ENCODE data around the gene DYNLRB1.
"Not testable (repeated sequence)": the region's sequence is repeated elsewhere in the genome, so short reads cannot be mapped to it uniquely, and the experiment has no call there.

Gene DYNLRB1

DNA sequence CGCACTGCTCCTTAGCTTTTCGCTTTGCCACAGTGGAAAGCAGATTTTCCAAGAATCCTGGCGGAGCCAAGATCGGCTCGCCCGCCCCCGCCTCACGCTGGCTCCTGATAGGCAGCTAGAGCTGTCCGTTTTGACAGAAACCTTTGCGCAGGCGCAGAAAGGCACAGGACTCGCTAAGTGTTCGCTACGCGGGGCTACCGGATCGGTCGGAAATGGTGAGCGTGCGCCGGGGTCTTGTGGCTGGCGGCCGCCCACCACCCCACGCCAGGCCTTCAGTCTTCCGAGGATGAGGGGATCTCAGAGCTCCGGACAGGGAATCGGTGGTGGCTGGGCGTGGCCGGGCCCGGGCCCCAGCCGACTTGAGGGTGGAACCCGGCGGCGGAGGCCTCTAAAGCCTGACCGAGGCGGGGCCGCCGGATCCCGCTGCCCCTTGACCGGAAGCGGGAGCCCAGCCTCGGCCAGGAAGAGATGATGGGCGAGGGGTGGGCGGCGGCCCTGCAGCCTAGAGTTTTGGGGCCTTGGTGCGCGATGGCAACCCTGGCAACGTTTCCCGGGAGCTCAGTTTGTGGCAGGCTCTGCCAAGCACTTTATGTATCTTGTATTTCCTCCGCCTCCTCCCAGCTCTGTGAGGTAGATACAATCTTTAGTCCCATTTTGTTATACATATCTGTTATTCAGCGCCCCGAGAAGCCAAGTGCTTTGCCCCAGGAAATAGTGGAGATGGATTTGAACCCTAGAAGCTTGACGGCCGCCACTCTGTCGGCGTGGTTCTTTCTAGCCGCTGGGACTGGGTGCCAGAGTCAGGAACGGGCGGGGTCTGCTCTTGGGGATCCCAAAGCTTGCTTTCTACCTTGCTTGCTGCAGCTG lies at the start of gene DYNLRB1:
Gene DYNLRB1, plus strand, starts transcription at position 176 of the 867 bp plus-strand sequence. Its CDS starts 37 bp downstream, at position 213.
- in situ Hi-C loops (cut with HindIII; ENCODE audit: low sequenced_read_pairs), result no loop called here
- TF ChIP-seq, protein P1, sequence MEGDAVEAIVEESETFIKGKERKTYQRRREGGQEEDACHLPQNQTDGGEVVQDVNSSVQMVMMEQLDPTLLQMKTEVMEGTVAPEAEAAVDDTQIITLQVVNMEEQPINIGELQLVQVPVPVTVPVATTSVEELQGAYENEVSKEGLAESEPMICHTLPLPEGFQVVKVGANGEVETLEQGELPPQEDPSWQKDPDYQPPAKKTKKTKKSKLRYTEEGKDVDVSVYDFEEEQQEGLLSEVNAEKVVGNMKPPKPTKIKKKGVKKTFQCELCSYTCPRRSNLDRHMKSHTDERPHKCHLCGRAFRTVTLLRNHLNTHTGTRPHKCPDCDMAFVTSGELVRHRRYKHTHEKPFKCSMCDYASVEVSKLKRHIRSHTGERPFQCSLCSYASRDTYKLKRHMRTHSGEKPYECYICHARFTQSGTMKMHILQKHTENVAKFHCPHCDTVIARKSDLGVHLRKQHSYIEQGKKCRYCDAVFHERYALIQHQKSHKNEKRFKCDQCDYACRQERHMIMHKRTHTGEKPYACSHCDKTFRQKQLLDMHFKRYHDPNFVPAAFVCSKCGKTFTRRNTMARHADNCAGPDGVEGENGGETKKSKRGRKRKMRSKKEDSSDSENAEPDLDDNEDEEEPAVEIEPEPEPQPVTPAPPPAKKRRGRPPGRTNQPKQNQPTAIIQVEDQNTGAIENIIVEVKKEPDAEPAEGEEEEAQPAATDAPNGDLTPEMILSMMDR (IDR thresholded peaks at IDR 0.05; ENCODE audit: low read depth, low read length, missing control alignments), result no peak
- H3K4me3 ChIP-seq (ENCODE audit: low read depth, low read length), result peak within 1 kb of the TSS; percentile 87

DNA sequence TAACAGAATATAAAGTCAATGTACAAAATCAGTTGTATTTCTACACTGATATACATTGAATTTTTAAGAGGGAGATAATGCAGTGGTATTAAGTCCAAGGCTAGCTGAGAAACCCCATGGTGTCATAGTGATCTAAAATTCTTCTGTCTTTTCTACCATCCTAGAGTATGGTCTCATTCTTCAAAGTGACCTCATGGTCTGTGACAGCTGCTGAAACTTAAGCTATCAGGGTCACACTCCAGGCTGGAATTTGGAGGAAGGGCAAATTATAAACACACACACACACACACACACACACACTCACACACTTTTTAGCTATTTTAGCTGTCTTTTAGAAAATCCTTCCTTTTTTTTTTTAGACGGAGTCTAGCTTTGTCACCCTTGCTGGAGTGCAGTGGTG lies 47.3 kb upstream of the DYNLRB1 start:
- no peak for DNase-seq (ENCODE audit: low read depth)
- TF ChIP-seq, protein P1 (IDR thresholded peaks at IDR 0.05; ENCODE audit: low read depth, low read length, missing control alignments), result no peak
- in situ Hi-C loops (cut with HindIII; ENCODE audit: low sequenced_read_pairs), result no loop called here

More for the DNA sequence above, at the start of gene DYNLRB1:
- DNase-seq (ENCODE audit: low read depth), result peak; percentile 96

DNA sequence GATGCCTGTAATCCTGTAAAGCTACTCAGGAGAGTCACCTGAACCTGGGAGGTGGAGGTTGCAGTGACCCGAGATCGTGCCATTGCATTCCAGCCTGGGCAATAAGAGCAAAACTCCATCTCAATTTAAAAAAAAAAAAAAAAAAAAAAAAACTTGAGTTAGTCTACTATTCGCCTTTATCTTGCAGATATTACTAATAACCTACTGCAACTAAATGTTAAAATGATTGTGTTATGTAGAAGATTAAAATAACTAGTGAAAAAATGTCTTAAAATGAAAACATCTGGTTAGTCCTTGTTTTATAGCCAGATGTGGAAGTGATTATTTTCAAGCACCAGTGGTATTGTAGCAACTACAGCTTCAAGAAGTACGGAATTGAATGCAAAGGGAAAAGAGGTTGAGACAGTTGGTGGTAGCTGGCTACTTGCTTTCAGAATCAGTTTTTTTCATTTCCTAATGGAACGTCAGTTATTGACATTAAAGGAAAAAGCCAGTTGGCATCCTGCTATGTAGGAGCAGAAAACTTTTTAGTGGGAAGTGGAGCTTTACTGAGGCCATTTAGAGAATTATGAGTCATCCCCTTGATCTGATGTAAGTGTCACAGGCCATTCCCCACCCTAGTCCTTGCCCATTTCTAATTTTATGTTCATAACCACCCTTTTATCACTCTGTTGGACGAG lies 43.8 kb upstream of the DYNLRB1 start:
- in situ Hi-C loops (cut with HindIII; ENCODE audit: low sequenced_read_pairs), result no loop called here
- TF ChIP-seq, protein P1 (IDR thresholded peaks at IDR 0.05; ENCODE audit: low read depth, low read length, missing control alignments), result no peak
- no peak for DNase-seq (ENCODE audit: low read depth)
- H3K4me3 ChIP-seq (ENCODE audit: low read depth, low read length), result no peak overlapping the region

More for the DNA sequence above, 47.3 kb upstream of the DYNLRB1 start:
- no peak overlapping the region for H3K4me3 ChIP-seq (ENCODE audit: low read depth, low read length)

DNA sequence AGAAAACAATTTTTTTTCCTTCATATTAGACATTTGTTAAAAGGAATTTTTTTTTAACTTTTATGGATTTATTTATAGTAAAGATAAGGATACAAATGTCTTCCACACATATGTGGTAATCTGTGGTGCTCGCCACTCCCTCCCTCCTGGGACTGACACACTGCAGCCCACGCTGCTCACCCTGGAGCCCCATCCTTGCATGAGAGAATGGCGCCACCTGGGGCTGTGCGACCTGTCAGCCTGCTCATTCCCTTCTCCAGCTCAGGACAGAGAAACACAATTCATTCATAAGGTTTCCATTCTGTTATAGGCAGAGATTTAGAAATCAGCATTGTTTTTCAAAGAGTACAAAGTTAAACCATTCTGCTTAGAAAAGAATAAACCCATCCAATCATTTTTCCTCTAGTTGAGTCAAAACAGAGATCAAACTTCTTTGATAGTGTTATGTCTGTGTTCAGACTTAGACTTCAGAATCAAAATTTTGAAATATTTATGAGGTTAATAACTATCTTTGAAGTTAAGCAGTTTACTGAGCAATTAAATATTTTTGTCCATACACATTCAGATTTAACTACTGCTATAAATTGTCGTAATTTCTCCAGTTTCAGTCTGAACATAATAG lies 42.8 kb upstream of the DYNLRB1 start:
- no peak for DNase-seq (ENCODE audit: low read depth)
- in situ Hi-C loops (cut with HindIII; ENCODE audit: low sequenced_read_pairs), result no loop called here
- TF ChIP-seq, protein P1 (IDR thresholded peaks at IDR 0.05; ENCODE audit: low read depth, low read length, missing control alignments), result peak; percentile 39
- no peak overlapping the region for H3K4me3 ChIP-seq (ENCODE audit: low read depth, low read length)

DNA sequence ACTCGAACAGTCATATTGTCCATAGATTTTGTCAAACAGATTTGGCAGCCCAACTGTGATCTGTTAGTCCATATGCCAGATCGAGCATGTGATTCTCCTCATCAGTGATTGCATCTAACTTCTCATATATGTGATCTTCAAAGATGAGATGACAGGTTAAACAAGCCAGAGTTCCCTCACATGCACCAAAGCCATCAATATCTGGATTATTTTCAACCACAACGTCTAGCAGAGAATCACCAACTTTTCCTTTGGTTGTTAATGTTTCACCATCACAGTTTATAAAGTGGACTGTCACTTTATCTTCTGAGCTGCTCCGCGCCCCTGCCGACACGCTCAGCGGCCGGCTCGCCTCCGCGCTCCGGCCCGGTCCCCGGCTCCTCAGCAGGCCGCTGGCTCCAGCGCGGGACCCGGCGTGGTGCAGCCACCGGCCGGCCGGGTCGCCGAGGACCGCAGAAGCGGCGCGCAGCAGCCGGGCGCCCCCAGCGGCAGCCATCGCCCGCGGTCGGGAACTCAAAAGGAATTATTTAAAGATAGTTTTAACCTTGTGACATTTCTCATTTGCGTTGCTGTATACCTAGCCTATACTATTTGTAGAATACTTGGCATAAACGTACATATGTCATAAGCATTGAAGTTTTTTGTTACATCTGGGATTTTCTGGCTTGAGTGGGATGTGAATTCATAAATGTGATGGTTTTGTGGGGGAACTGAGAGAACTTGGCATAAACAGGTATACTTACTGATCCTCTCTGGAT lies 40.1 kb upstream of the DYNLRB1 start:
- TF ChIP-seq, protein P1 (IDR thresholded peaks at IDR 0.05; ENCODE audit: low read depth, low read length, missing control alignments), result peak; percentile 49
- in situ Hi-C loops (cut with HindIII; ENCODE audit: low sequenced_read_pairs), result no loop called here
- DNase-seq (ENCODE audit: low read depth), result no peak
- H3K4me3 ChIP-seq (ENCODE audit: low read depth, low read length), result no peak overlapping the region

DNA sequence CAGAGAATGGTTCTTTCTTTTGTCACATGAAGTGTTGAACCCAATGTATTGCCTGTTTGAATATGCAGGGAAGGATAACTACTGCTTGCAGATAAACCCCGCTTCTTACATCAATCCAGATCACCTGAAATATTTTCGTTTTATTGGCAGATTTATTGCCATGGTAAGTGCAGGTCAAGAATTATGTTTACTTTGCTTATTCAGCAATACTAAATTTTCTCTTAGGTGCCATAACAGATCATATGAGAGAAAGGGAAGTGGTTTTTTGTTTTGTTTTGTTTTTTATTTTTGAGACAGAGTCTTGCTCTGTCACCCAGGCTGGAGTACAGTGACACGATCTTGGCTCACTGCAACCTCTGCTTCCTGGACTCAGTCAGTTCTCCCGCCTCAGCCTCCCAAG lies 36.6 kb upstream of the DYNLRB1 start:
- no peak overlapping the region for H3K4me3 ChIP-seq (ENCODE audit: low read depth, low read length)
- no peak for DNase-seq (ENCODE audit: low read depth)
- in situ Hi-C loops (cut with HindIII; ENCODE audit: low sequenced_read_pairs), result no loop called here
- TF ChIP-seq, protein P1 (IDR thresholded peaks at IDR 0.05; ENCODE audit: low read depth, low read length, missing control alignments), result no peak

DNA sequence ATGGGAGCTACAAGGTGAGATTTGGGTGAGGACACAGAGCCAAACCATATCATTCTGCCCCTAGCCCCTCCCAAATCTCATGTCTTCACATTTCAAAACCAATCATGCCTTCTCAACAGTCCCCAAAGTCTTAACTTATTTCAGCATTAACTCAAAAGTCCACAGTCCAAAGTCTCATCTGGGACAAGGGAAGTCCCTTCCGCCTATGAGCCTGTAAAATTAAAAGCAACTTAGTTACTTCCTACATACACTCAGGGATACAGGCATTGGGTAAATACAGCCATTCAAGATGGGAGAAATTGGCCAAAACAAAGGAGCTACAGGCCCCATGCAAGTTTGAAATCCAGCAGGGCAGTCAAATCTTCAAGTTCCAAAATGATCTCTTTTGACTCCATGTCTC lies 34.1 kb upstream of the DYNLRB1 start:
- DNase-seq (ENCODE audit: low read depth); in situ Hi-C loops (cut with HindIII; ENCODE audit: low sequenced_read_pairs); H3K4me3 ChIP-seq (ENCODE audit: low read depth, low read length): not testable (repeated sequence)

DNA sequence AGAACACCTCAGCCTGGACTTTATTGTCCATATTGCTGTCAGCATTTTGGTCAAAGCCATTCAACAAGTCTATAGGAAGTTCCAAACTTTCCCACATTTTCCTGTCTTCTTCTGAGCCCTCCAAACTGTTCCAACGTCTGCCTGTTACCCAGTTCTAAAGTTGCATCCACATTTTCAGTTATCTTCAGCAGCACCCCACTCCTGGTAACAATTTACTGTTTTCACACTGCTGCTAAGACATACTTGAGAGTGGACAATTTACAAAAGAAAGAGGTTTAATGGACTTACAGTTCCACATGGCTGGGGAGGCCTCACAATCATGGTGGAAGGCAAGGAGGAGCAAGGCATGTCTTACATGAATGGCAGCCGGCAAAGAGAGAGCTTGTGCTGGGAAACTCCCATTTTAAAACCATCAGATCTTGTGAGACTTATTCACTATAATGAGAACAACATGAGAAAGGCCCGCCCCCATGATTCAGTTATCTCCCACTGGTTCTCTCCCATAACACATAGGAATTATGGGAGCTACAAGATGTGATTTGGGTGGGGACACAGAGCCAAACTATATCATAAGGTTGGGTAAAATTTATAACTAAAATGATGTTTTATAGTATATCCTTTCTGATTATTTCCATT lies 32.5 kb upstream of the DYNLRB1 start:
- in situ Hi-C loops (cut with HindIII; ENCODE audit: low sequenced_read_pairs); DNase-seq (ENCODE audit: low read depth); H3K4me3 ChIP-seq (ENCODE audit: low read depth, low read length): not testable (repeated sequence)

Measured in astrocyte of the cerebellum (primary cell).